Esophagus muscularis mucosa (tissue), 4 donors: Measurements from ENCODE around the gene SEMA7A.

Experiments used
- EP300 ChIP-seq: sonication (generic); formaldehyde crosslinking; IDR thresholded peaks from one replicate; pipeline ENCODE4 v1.6.1; 2017; ENCODE audit warnings: antibody characterized with exemption
- POLR2A ChIP-seq: fragments of 450-650 bp; IDR thresholded peaks from one replicate; pipeline ENCODE4 v1.6.1; 2017; ENCODE audit warnings: antibody characterized with exemption, moderate library complexity, mild to moderate bottlenecking, low read depth
- POLR2AphosphoS5 ChIP-seq, 2 donors: sonication (generic); formaldehyde crosslinking; IDR thresholded peaks; one replicate each; pipeline ENCODE4 v1.6.1; 2017; ENCODE audit warnings: antibody characterized with exemption in 2 of 2
- TF ChIP-seq, protein P1 (sequence below), 3 experiments: fragments of 200-600 bp in 2 of 3; fragments of 450-650 bp in 1 of 3; sonication (generic) in 2 of 3; IDR thresholded peaks; one replicate each; pipeline ENCODE4 v1.5.1; 2017 to 2019; ENCODE audit warnings: antibody characterized with exemption in 3 of 3, mild to moderate bottlenecking in 2 of 3, moderate library complexity in 1 of 3

DNA sequence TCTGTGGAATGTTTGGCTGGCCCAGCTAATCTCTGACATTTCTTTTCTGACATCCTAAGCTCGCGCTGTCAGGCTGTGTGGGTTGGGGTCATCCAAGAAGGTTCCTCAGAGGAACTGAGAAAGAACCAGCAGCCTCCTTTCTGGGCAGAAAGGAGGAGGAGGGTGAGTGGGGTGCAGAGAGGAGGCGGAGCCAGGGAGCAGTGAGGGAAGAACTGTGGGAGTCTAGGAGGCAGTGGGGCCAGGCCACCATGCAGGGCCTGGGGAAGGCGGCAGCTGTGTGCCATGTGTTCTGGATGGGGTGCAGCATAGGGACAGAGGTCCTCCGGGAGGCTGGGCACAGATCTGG, 5.3 kb downstream of the SEMA7A start:
- TF ChIP-seq, protein P1, sequence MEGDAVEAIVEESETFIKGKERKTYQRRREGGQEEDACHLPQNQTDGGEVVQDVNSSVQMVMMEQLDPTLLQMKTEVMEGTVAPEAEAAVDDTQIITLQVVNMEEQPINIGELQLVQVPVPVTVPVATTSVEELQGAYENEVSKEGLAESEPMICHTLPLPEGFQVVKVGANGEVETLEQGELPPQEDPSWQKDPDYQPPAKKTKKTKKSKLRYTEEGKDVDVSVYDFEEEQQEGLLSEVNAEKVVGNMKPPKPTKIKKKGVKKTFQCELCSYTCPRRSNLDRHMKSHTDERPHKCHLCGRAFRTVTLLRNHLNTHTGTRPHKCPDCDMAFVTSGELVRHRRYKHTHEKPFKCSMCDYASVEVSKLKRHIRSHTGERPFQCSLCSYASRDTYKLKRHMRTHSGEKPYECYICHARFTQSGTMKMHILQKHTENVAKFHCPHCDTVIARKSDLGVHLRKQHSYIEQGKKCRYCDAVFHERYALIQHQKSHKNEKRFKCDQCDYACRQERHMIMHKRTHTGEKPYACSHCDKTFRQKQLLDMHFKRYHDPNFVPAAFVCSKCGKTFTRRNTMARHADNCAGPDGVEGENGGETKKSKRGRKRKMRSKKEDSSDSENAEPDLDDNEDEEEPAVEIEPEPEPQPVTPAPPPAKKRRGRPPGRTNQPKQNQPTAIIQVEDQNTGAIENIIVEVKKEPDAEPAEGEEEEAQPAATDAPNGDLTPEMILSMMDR (IDR thresholded peaks at IDR 0.05): no peak
- no peak for TF ChIP-seq POLR2AphosphoS5 (IDR thresholded peaks at IDR 0.05)
- TF ChIP-seq EP300: no peak
- TF ChIP-seq POLR2A: no peak
